ENCODE results near the gene GPLD1. TPM values are rescaled to one million over a fixed set of nuclear protein-coding genes. Genes with fewer than 3 reads are reported as not detected.
"Not testable (repeated sequence)": the region's sequence is repeated elsewhere in the genome, so short reads cannot be mapped to it uniquely, and the experiment has no call there.

The GPLD1 gene
- total RNA-seq, 1 donor from 2014 or later = 1.8 TPM

- TF ChIP-seq CTCF (IDR thresholded peaks at IDR 0.05; ENCODE audit: insufficient read depth, low read length, poor library complexity, severe bottlenecking) = no peak
- no peak for DNase-seq (ENCODE audit: low read depth)
- Histone ChIP-seq H3K27me3 (ENCODE audit: control insufficient read depth, insufficient read depth, low read length) (no peaks in the 10 kb centered on the region), H3K4me3 (ENCODE audit: low read depth, low read length) (no peak overlapping the region), H3K36me3 (ENCODE audit: control insufficient read depth, insufficient read depth, low read length) (no peaks in the 10 kb centered on the region)
Measured at GRCh38 chr6:24405262-24405661, 84.1 kb downstream of the GPLD1 start.

- Histone ChIP-seq H3K4me3 (ENCODE audit: low read depth, low read length) (peak overlapping the region; percentile 78), H3K27me3 (ENCODE audit: control insufficient read depth, insufficient read depth, low read length) (no peaks in the 10 kb centered on the region), H3K36me3 (ENCODE audit: control insufficient read depth, insufficient read depth, low read length) (no peaks in the 10 kb centered on the region)
- TF ChIP-seq CTCF (IDR thresholded peaks at IDR 0.05; ENCODE audit: insufficient read depth, low read length, poor library complexity, severe bottlenecking) = no peak
- no peak for DNase-seq (ENCODE audit: low read depth)
Measured at GRCh38 chr6:24403501-24403824, 85.9 kb downstream of the GPLD1 start.

- DNase-seq (ENCODE audit: low read depth) = no peak
- H3K4me3 ChIP-seq (ENCODE audit: low read depth, low read length) = peak within 1 kb of the TSS; percentile 78
- H3K36me3 ChIP-seq (ENCODE audit: control insufficient read depth, insufficient read depth, low read length) = no peaks in the 10 kb centered on the region
- no peak for TF ChIP-seq CTCF (IDR thresholded peaks at IDR 0.05; ENCODE audit: insufficient read depth, low read length, poor library complexity, severe bottlenecking)
- H3K27me3 ChIP-seq (ENCODE audit: control insufficient read depth, insufficient read depth, low read length) = no peaks in the 10 kb centered on the region
Measured at GRCh38 chr6:24402697-24403500, 86.5 kb downstream of the GPLD1 start, which contains the start of gene MRS2. Gene MRS2 (plus strand): TSS chr6:24402936. CDS start chr6:24403047, 111 bp downstream.

GRCh38 chr6:24401458-24401857 lies 87.9 kb downstream of the GPLD1 start:
- Histone ChIP-seq H3K4me3 (ENCODE audit: low read depth, low read length) (no peak overlapping the region), H3K36me3 (ENCODE audit: control insufficient read depth, insufficient read depth, low read length) (no peaks in the 10 kb centered on the region), H3K27me3 (ENCODE audit: control insufficient read depth, insufficient read depth, low read length) (no peaks in the 10 kb centered on the region)
- DNase-seq (ENCODE audit: low read depth) = no peak
- no peak for TF ChIP-seq CTCF (IDR thresholded peaks at IDR 0.05; ENCODE audit: insufficient read depth, low read length, poor library complexity, severe bottlenecking)

GRCh38 chr6:24400045-24401039 lies 89.0 kb downstream of the GPLD1 start:
- not testable (repeated sequence) for DNase-seq (ENCODE audit: low read depth); H3K36me3 ChIP-seq (ENCODE audit: control insufficient read depth, insufficient read depth, low read length); H3K27me3 ChIP-seq (ENCODE audit: control insufficient read depth, insufficient read depth, low read length); H3K4me3 ChIP-seq (ENCODE audit: low read depth, low read length)

- no peak for TF ChIP-seq CTCF (IDR thresholded peaks at IDR 0.05; ENCODE audit: insufficient read depth, low read length, poor library complexity, severe bottlenecking)
- DNase-seq (ENCODE audit: low read depth) = no peak
- H3K27me3 ChIP-seq (ENCODE audit: control insufficient read depth, insufficient read depth, low read length) = no peaks in the 10 kb centered on the region
- H3K36me3 ChIP-seq (ENCODE audit: control insufficient read depth, insufficient read depth, low read length) = no peaks in the 10 kb centered on the region
- no peak overlapping the region for H3K4me3 ChIP-seq (ENCODE audit: low read depth, low read length)
Measured at GRCh38 chr6:24397631-24398030, 91.7 kb downstream of the GPLD1 start.

Measured in kidney epithelial cell (primary cell).